GM21528 (cell line): ENCODE data around the gene ALG14.
"Not testable (repeated sequence)": the region's sequence is repeated elsewhere in the genome, so short reads cannot be mapped to it uniquely, and the experiment has no call there.

Experiments
- ATAC-seq: cut with Tn5 transposase; IDR thresholded peaks from one replicate; pipeline ENCODE4 v1.9.1; 2021; ENCODE audit warnings: mild to moderate bottlenecking, moderate library complexity; ENCODE audit not compliant: unreplicated experiment, low FRiP score

The ALG14 gene

DNA sequence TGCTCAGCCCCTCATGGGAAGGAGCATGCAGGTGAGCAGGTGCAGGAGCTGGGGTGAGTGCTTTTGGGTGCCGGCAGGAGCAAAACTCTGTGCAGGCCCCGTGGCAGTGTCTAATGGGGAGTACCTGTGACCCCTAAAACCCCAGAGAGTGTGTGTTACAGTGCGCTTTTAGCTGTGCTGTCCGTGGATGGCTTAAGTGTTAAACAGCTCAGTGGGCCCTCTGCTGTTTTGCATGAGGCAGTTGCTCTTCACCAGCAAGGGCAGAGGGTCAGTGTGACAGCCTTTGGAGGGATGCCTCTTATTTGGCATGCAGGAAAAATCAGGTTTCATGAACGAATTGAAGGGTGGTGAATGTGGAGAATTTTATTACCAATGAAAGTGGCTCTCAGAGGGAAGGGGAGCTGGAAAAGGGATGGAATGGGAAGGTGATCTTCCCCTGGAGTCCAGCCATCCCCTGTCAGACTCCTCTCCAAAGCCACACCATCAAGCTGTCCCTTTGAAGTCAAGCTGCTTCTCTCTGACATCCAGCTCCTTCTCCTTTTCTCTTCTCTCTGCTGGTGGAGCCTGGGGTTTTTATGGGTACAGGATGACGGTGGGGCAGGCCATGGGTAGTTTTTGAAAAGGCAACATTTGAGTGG, 17.0 kb upstream of the ALG14 start:
- no peak for ATAC-seq

DNA sequence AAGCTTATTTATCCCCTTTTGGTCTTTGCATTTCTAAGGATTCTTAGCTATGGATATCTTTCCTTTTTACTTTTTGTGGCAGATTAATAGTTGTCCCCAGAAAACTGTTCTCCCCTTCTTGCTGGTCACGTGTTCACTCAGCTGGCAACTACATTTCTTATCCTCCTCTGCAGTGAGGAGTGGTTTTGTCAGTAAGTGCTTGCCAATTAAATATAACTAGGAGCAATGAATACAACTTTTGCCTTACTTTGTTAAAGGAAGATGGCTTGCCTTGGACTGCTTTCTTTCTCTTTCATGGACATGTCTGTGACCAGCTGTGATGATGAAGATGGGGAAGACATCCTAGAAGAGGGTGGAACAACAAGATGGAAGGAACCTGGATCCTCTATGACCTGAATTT, 15.6 kb upstream of the ALG14 start:
- ATAC-seq: no peak

DNA sequence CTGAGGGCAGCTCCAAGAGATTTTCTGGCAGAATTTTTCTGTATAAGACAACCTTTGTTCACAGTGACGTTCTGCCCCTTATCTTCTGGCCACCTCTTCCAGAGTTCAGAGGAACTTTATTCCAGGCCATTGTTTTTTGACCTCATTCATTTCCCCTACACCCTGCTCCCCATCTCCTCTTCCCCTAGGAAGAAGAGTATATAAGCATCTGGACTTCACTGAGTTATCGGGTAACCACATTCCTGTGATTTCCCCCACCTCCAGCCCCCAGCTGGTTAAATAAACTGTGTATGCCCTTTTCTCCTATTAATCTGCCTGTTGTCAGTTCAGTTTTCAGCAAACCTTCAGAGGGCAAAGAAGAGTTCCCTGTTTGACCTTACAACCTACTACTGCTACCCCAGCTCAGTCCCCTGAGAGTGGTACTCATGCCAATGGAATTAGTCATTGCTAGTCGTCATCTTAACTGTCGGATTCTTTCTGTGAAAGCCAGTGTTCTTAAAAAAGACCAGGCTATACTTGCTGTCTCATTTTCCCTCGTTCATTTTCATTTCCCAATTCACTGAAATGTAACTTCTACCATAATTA, 14.3 kb upstream of the ALG14 start:
- ATAC-seq: no peak

DNA sequence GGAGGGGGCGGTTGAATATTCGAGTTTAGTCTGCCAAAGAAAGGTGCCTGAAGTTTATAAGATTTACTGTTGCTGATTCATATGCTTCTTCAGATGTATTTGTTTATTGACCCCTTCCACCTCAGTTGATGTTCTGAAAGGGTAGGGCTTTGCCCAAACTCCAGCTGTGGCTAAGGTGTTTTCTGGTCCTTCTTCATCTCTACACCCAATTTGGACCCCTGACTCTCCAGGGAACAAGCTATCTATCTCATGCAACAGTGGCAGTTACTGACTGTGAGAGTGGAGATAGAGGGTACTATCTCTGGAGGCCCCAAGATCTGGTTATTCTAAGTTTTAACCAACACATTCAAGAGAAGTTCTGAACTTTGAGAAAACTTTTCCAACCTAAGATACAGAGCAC, 12.6 kb upstream of the ALG14 start:
- ATAC-seq: no peak

DNA sequence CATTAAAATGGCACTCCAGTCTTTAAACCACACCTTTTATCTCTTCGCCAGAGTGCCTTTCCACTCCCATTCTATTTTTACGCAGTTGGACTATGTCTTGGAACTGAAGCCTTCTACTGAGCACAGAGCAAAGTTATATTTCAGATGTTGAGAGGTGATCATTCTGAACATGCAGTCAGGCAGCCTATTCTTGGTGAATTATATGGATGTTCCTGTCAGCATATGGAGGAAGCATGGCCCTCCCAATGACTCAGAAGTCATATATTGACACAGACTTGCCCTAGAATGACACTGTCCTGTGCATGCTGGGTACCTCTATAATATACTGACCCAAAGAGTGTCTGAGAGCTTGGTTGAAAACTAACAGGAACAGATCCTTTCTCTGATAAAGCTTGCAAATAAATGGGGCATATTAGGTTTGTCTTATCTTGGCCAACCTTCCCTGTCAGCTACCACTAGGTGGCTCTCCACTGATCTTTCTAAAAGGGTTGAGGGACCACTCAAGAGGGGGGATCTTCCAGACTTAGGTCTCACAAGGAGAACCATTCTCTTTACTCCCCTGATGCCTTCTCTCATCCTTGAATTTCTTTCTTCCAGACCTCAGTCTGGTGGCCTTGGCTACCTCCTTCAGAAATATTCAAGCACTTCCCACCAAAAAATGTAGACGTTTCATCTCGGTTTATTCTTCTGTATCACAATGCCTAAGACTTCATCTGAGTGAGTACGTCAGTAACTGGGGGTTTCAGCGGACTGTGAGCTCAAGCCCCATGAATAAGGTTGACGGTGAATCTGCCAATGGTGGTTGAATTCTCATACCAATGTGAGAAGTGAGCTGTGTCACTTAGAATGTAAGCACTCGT, 11.8 kb upstream of the ALG14 start:
- no peak for ATAC-seq

DNA sequence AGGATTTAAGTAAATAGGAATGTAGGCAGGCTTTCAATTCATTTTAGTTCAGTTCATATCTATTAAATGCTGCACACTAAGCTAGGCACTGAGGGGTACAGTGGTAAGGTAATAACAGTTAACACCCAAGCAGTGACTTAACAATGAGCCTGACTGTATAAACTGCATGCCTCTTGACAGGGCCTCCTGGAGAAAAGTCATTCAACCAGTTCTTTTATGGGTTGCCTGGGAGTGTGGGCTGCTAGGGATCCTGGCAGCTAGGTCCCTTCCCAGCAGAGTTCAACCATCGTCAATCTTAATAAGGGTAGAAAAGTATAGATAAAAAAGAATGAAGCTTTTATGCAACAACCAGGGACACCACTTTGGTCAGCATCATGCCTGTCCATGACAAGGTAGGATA, 8.1 kb upstream of the ALG14 start:
- no peak for ATAC-seq

DNA sequence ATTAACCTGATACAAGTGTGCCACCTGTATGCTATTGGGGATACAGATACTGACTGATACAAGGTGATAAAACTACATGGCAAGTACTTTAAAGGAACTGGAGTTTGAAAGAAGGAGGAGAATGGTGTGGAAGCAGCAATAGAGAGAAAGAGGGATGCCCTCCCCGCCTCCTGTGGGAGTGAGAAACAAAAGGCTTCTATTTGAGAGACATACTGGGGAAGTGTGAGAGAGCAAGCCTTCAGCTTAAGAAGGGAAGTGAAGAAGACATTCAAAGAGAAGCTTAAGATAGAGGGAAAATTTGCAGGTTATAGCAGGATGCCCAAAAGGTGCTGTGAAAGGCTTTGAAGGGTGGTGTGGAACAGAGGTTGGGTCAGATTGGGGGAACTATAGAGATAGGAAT, 7.7 kb upstream of the ALG14 start:
- no peak for ATAC-seq

DNA sequence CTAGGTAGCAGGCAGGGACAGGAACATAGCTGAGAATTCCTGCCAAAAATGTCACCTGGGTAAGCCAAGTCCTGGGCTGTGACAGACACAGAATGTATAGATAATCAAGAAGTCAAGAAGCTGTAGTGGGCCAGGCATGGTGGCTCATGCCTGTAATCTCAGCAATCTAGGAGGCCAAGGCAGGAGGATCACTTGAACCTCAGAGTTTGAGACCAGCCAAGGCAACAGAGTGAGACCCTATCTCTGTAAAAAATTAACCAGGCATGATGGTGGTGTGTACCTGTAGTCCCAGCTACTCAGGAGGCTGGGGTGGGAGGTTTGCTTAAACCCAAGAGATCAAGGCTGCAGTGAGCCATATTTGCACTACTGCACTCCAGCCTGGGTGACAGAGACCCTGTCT, 3.3 kb upstream of the ALG14 start:
- ATAC-seq: no peak

DNA sequence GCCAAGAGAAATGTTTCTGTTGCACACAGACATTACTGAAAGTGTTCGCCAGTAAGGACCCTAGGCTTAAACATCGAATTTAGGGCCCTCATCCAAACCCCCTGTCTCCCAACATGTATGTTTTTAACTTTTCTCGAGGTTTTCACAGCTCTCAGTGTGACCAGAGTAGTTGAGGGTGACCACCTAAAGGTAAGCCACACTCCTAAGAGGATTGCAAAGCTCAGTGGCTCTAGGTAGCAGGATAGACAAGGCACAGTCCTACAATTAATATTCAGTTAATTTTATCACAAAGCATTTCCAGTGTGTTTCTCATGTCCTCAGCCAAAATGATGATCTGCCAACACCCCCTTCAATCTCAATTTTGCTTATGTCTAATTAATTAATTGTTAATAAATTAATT, 695 bp upstream of the ALG14 start:
- ATAC-seq: peak; percentile 2

DNA sequence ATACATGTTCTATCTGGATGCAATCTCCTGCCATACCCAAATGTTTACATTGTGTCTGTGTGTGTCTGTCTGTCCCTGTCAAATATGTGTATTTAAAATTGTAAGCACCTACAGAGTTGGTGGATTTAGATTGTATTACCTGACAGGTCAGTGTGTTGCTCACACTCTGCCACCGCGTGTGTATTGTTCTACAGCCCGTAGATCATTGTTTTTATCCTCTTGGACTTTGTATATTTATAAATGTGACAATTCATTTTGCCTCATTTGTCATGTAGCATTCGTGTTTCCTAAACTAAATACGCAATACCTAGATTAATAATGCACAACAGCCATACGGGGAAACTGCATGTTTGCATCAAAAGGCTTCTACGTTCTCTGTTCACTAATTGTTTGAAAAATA, 634 bp downstream of the ALG14 start:
- no peak for ATAC-seq

DNA sequence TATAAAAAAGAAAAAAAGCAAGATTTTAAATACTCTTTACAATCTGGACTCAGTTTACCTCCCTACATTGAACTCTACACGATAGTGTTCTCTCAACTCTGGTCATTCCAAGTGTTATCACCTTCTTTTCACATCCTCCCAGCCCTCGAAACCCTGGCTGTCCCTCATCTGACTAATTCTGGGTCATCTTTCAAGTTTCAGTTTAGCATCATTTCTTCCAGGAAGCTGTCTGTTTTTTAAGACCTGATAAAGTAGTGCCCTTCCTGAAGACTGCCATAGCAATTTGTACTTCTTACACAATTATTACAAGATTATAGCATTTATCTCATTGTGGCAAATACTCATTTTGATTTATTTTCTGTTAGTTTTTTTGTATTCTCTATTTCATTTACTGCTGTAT, 1.2 kb downstream of the ALG14 start:
- no peak for ATAC-seq

DNA sequence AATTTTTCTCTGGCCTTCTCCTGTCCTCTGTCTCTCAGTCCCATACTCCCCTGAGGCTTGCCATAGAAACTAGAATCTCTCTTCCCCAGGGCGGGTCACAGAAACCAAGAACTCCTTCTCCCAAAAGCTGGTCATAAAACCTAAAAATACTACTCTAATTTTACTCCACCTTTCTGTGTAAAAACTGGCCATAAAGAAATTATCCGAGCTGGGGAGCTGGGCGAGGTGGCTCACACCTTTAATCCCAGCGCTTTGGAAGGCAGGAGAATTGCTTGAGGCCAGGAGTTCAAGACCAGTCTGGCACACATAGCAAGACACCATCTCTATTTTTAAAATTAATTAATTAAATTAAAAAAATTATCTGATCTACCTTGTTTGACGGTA, 3.0 kb downstream of the ALG14 start:
- ATAC-seq: no peak

DNA sequence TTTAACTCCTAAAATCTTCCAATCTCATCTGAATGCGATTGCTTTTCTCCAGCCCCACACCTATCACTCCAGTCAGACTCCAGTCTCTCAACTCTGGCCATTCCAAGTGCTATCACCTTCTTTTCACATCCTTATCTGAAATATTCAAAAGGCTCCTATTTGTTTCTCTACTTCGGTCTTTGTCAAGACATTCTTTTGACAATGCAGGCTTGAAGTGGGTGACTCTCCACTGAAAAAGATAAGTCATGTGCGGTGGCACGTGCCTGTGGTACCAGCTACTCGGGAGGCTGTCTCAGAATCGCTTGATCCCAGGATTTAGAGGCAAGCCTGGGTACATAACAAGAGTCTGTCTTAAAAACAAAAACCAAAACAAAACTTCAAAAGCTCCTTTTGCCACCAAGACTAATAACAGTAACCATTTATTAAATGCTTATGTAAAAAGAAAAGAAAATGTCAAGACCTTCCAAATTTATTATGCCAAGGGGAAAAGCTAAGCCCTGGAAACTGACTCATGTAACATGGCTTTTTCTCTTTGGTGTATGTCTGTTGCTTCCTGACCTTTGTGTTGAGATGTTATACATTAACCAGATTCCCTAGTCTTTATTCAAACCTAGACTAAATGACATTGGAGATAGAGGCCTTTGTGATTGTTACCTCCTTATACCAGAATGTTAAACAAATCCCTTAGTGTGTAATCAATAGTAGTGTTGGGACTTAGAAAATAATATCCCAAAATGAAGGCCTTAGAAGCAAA, 3.6 kb downstream of the ALG14 start:
- ATAC-seq: no peak

DNA sequence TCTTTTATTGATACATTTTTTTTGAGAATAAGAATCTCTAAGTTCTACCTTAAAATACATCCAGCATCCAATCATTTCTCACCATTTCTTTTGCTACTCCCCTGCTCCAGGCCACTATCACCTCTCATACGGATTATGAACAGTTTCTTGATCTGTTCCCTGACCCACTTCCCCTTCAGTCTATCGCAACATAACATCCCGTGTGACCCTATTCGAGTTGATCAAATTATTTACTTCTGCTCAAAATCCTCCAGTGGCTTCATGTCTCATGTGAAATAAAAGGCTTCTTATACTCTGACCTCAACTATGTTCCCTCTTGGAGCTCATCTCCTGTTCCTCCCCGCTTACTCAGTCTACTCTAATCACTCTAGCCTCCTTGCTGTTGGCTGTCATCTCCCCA, 5.2 kb downstream of the ALG14 start:
- ATAC-seq: no peak

DNA sequence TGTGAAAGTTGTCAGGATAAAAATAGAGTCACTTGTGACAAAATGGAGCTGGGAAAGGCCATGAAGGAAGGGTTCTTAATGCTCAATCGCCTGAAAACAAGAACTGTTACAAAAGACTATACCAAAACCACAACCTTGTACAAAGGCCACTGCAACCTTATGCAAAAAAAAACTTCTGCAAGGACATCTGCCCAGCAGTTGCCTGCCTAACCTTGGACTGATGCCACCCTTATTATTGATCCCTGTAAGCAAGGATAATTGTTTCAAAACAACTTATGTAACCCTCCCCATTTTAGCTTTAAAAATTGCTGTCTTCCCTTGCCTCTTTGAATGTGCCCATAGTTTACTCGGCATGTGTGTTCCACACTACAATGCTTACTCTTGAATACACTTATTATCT, 5.7 kb downstream of the ALG14 start:
- ATAC-seq: no peak

DNA sequence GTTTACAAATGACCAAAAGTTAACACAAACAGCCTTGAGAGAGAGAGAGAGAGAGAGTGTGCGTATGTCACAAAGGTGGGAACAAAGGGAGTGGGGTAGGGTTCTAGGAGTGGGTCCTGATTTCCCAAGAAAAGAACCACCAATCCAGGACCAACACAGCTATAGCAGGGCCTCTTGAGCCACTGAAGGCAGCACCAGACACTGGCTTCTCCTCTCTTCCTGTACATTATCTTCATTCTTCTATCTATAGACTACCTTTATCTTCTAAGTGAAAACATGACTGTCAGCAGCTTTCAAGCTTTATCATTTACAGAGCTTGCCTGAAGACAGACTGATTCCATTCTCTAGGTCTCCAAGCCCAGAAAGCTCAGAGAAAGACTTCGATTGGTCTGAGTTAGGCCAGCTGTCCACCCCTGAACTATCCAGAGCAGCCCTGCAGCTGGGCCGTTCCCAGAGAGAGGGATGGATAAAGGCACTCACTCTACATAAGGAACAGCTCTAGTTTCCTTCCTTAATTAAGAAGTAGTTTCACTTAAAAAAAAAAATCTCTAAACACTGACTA, 11.2 kb downstream of the ALG14 start:
- no peak for ATAC-seq

DNA sequence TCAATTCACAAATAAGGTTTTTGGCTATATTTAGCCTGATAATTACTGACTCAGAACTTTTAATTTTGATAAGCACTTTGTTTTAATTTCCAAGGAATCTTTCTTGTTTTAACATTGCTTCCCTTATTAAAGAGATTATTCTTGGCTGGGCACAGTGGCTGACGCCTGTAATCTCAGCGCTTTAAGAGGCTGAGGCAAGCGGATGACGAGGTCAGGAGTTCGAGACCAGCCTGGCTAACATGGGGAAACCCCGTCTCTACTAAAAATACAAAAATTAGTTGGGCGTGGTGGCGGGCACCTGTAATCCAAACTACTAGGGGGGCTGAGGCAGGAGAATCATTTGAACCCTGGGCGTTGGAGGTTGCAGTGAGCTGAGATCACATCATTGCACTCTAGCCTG, 13.8 kb downstream of the ALG14 start:
- no peak for ATAC-seq

DNA sequence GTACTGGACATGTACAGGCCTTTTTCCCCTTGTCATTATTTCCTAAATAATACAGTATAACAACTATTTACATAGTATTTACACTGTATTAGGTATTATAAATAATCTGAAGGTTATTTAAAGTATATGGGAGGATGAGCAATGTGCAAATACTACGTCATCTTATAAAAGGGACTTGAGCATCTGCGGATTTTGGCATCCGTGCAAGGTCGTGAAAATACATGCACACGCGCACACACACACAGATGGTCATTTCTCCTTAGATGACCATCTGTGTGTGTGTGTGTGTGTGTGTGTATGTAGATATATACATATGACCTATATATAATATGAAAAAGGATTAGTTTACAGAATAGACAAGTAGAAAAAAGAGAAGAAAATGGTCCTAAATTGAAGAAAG, 15.4 kb downstream of the ALG14 start:
- no peak for ATAC-seq

DNA sequence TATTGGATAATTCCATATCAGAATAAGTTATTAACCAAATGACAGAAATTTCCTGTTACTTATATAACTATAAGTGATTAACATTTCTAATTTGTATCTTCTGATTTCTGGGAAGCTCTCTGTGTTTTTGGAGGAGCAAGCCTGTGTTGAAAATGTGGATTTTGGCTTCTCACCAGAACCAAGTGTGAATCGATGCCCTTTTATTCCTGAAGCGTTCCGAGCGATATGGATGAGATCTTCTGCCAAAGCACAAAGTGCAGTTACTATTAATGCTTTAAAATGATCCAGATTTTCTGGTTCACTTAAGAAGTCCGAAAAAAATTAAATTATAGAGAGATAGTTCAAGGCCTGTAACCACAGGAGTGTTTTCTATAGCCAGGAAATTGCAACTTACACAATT, 22.8 kb downstream of the ALG14 start:
- no peak for ATAC-seq

DNA sequence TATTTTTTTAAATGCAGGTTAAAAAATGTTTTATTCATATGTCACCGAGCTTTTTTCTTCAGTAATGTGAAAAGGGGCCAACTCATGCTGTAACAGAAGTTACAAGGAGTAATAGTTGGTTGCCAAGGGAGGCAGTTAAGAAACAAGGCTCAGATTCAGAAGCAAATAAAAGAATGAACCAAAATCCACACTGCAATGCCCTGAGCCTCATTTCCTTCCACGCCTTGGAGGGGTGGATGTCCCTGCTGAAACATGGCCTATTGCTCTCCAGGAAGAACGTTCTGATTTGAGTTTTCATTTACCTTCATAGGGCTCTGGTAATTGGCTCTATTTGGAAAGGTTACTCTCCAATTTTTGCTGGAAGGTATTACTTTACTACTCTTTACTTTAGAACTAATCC, 24.4 kb downstream of the ALG14 start:
- no peak for ATAC-seq

DNA sequence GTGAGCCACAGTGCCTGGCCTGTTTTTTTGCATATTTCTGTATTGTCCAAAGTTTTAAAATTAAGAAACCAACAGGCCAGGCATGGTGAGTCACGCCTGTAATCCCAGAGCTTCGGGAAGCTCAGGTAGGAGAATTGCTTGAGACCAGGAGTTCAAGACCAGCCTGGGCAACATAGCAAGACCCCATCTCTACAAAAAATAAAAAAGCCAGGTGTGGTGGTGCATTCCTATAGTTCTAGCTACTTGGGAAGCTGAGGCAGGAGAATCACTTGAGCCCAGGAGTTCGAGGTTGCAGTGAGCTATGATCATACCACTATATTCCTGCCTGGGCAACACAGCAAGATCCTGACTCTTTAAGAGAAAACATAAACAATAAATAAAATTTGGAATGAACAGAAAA, 25.1 kb downstream of the ALG14 start:
- not testable (repeated sequence) for ATAC-seq
